IMR-90 (cell line): Measurements from ENCODE around the gene CD70. TPM values are rescaled to one million over a fixed set of nuclear protein-coding genes. Genes with fewer than 3 reads are reported as not detected.
"Not testable (repeated sequence)": the region's sequence is repeated elsewhere in the genome, so short reads cannot be mapped to it uniquely, and the experiment has no call there.

Experiments used
- ATAC-seq: fragments of 200-7000 bp; cut with Tn5 transposase; 2 replicates; pipeline ENCODE4 v1.9.1; 2020; ENCODE audit warnings: low read depth, mild to moderate bottlenecking, moderate library complexity
- BruUV-seq: library from RNA; stranded (reverse); fragments of 400-500 nt; replicated peaks from 2 replicates; lab custom pipeline; 2021; lab: Mats Ljungman, UMichigan
- CTCF ChIA-PET: fragments of 300-600 bp; formaldehyde crosslinking; extraction: SDS; loops from one replicate; lab custom pipeline; 2021; ENCODE audit warnings: antibody characterized with exemption; lab: Yijun Ruan, JAX
- POLR2A ChIA-PET: fragments of 300-600 bp; sonication (Branson Sonifier 250); formaldehyde crosslinking; loops from one replicate; lab custom pipeline; 2022; ENCODE audit warnings: antibody characterized with exemption; ENCODE audit not compliant: unreplicated experiment; lab: Charles Lee
- DNase-seq: peaks from one replicate; pipeline ENCODE4 v3.0.0; 2013
- H2AFZ ChIP-seq: replicated peaks from 2 replicates; pipeline ENCODE3; 2013; ENCODE audit warnings: low read length, mild to moderate bottlenecking; ENCODE audit not compliant: poor library complexity
- H2AK5ac ChIP-seq: 2 replicates; pipeline ENCODE4 v1.6.1; 2013; ENCODE audit warnings: low read depth, low read length, inconsistent platforms
- H2AK9ac ChIP-seq: replicated peaks from 2 replicates; pipeline ENCODE3; 2013; ENCODE audit warnings: mild to moderate bottlenecking, low read depth, low read length, moderate library complexity; ENCODE audit not compliant: poor library complexity
- H2BK120ac ChIP-seq: 2 replicates; pipeline ENCODE4 v1.6.1; 2013; ENCODE audit warnings: low read depth, low read length, inconsistent platforms
- H2BK15ac ChIP-seq: 3 replicates; pipeline ENCODE4 v1.6.1; 2013; ENCODE audit warnings: low read depth, low read length, inconsistent platforms
- H2BK20ac ChIP-seq: 2 replicates; pipeline ENCODE4 v1.6.1; 2013; ENCODE audit warnings: low read depth, mild to moderate bottlenecking, inconsistent platforms, low read length, moderate library complexity
- H2BK5ac ChIP-seq: 2 replicates; pipeline ENCODE4 v1.6.1; 2013; ENCODE audit warnings: mild to moderate bottlenecking, low read depth, low read length, inconsistent platforms; ENCODE audit not compliant: poor library complexity, severe bottlenecking
- H3K14ac ChIP-seq: replicated peaks from 2 replicates; pipeline ENCODE4 v1.6.1; 2013; ENCODE audit warnings: low read depth, low read length, inconsistent platforms
- H3K18ac ChIP-seq: 2 replicates; pipeline ENCODE4 v1.6.1; 2013; ENCODE audit warnings: low read depth, low read length, control low read depth
- H3K23ac ChIP-seq: 2 replicates; pipeline ENCODE4 v1.6.1; 2013; ENCODE audit warnings: low read depth, low read length, inconsistent platforms
- H3K27ac ChIP-seq: 2 replicates; pipeline ENCODE4 v1.5.1; 2013; ENCODE audit warnings: mild to moderate bottlenecking, control low read depth, low read length; ENCODE audit not compliant: insufficient read depth
- H3K27me3 ChIP-seq: 2 replicates; pipeline ENCODE4 v1.6.1; 2013; ENCODE audit warnings: low read length; ENCODE audit not compliant: control insufficient read depth, insufficient read depth
- H3K36me3 ChIP-seq: 2 replicates; pipeline ENCODE4 v1.6.1; 2013; ENCODE audit warnings: low read length, mixed read lengths; ENCODE audit not compliant: control insufficient read depth, insufficient read depth
- H3K4ac ChIP-seq: 2 replicates; pipeline ENCODE4 v1.6.1; 2013; ENCODE audit warnings: low read depth, low read length, inconsistent platforms
- H3K4me1 ChIP-seq: 2 replicates; pipeline ENCODE4 v1.6.1; 2013; ENCODE audit warnings: low read length, mixed read lengths; ENCODE audit not compliant: control insufficient read depth, insufficient read depth
- H3K4me2 ChIP-seq: 2 replicates; pipeline ENCODE4 v1.6.1; 2013; ENCODE audit warnings: low read depth, mild to moderate bottlenecking, control low read depth, low read length, moderate library complexity
- H3K4me3 ChIP-seq: 2 replicates; pipeline ENCODE4 v1.5.1; 2013; ENCODE audit warnings: low read depth, mild to moderate bottlenecking, control low read depth, low read length, moderate library complexity; ENCODE audit not compliant: insufficient read depth
- H3K56ac ChIP-seq: 2 replicates; pipeline ENCODE4 v1.6.1; 2013; ENCODE audit warnings: low read length, inconsistent platforms; ENCODE audit not compliant: insufficient read depth; ENCODE audit errors: extremely low read depth
- H3K79me1 ChIP-seq, 2 experiments: 2 replicates each; pipeline ENCODE4 v1.6.1; 2013; ENCODE audit warnings: low read length in 2 of 2, inconsistent platforms in 1 of 2, low read depth in 1 of 2
- H3K9ac ChIP-seq: 2 replicates; pipeline ENCODE4 v1.6.1; 2013; ENCODE audit warnings: low read depth, low read length, control low read depth
- H3K9me1 ChIP-seq: 2 replicates; pipeline ENCODE4 v1.6.1; 2013; ENCODE audit warnings: low read length, inconsistent platforms; ENCODE audit not compliant: insufficient read depth
- H3K9me3 ChIP-seq: 2 replicates; pipeline ENCODE4 v1.6.1; 2013; ENCODE audit warnings: low read length; ENCODE audit not compliant: control insufficient read depth, insufficient read depth
- H4K20me1 ChIP-seq: 2 replicates; pipeline ENCODE4 v1.6.1; 2013; ENCODE audit warnings: low read length, inconsistent platforms; ENCODE audit not compliant: insufficient read depth
- H4K5ac ChIP-seq: 2 replicates; pipeline ENCODE4 v1.6.1; 2013; ENCODE audit warnings: mild to moderate bottlenecking, low read depth, low read length, control low read depth
- H4K8ac ChIP-seq, 2 experiments: 2 replicates each; pipeline ENCODE4 v1.6.1; 2013; ENCODE audit warnings: low read depth in 2 of 2, low read length in 2 of 2, control low read depth in 1 of 2, inconsistent platforms in 1 of 2
- H4K91ac ChIP-seq: 2 replicates; pipeline ENCODE4 v1.6.1; 2013; ENCODE audit warnings: low read depth, low read length, inconsistent platforms; ENCODE audit not compliant: insufficient read depth
- WGBS, 2 experiments: methylation state at CpG; one replicate each; pipeline versions ENCODE4 v1.1.5 to v1.1.7; 2013; ENCODE audit warnings: missing lambda C conversion rate in 2 of 2; ENCODE audit not compliant: insufficient read length in 1 of 2; ENCODE audit errors: extremely low coverage in 2 of 2; 5-methylcytosine and 5-hydroxymethylcytosine counted together
- dilution Hi-C: fragments of 300-500 bp; cut with HindIII; formaldehyde crosslinking; loops from one replicate; pipeline ENCODE4 v1.14.3; 2018; ENCODE audit warnings: low sequenced_read_pairs; ENCODE audit not compliant: unreplicated experiment
- in situ Hi-C: fragments of 300-500 bp; cut with MboI; formaldehyde crosslinking; loops from 3 replicates; pipeline ENCODE4 v1.14.3; 2019; ENCODE audit warnings: low sequenced_read_pairs, inconsistent platforms, mixed read lengths
- intact Hi-C: fragments of 100-400 bp; cut with micrococcal nuclease; formaldehyde crosslinking; loops from 2 replicates; pipeline ENCODE4 v1.10.0; 2022
- polyA plus RNA-seq, 3 experiments: library from polyadenylated mRNA; depleted of rRNA; stranded (reverse); fragments of >200 nt; gene quantifications; 2 replicates each; pipeline ENCODE4 v1.2.3, GENCODE V29; 2012; ENCODE audit warnings: low replicate concordance in 1 of 3
- total RNA-seq: library from RNA; depleted of rRNA; stranded (reverse); fragments of >200 nt; gene quantifications from 2 replicates; pipeline ENCODE4 v1.2.3, GENCODE V29; 2012

CD70 gene
- total and polyA plus RNA-seq, 2 of the 4 experiments (the other 2 are of a cell fraction): not detected

GRCh38 chr19:6601537-6602052 is 10.6 kb upstream of the CD70 start:
- H4K5ac ChIP-seq, H3K9me1 ChIP-seq, POLR2A ChIA-PET, dilution Hi-C loops, H4K91ac ChIP-seq, H3K14ac ChIP-seq, BruUV-seq, H4K8ac ChIP-seq, intact Hi-C loops, H3K4me2 ChIP-seq, H3K23ac ChIP-seq, H2AK9ac ChIP-seq, H3K9me3 ChIP-seq, in situ Hi-C loops, H3K27me3 ChIP-seq, H2BK20ac ChIP-seq, ATAC-seq, H3K9ac ChIP-seq, H3K27ac ChIP-seq, H3K18ac ChIP-seq, H3K4ac ChIP-seq, H3K56ac ChIP-seq, H2AFZ ChIP-seq, H2BK5ac ChIP-seq, H3K4me3 ChIP-seq, CTCF ChIA-PET, DNase-seq, H3K79me1 ChIP-seq, H4K20me1 ChIP-seq, H2BK120ac ChIP-seq, H3K4me1 ChIP-seq, H2BK15ac ChIP-seq, H2AK5ac ChIP-seq, H3K36me3 ChIP-seq: not testable (repeated sequence)
- no CpG with 5 or more reads among the region's 15 CpGs for WGBS, 2 experiments

DNA sequence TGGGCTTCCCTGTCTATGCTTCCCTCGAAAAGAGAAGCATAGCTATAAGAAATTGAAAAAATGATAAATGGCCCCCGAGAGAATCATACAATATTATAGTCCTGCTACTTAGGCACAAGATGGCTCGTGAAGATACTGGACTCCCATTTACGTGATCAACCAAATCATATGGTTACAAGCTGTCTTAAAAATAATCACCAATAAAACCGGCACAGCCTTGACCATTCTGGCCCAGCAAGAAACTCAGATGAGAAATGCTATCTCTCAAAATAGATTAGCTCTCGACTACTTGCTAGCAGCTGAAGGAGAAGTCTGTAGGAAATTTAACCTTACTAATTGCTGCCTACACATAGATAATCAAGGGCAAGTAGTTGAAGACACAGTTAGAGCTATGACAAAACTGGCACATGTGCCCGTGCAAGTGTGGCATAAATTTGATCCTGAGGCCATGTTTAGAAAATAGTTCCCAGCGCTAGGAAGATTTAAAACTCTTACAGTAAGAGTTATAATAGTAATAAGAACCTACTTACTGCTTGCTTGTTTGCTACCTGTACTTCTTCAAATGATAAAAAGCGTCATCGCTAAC is 10.1 kb upstream of the CD70 start:
- H3K4me1 ChIP-seq, H2BK15ac ChIP-seq, H2AK9ac ChIP-seq, in situ Hi-C loops, H3K18ac ChIP-seq, H3K14ac ChIP-seq, H4K91ac ChIP-seq, H2AK5ac ChIP-seq, H3K27me3 ChIP-seq, intact Hi-C loops, H3K4me2 ChIP-seq, dilution Hi-C loops, POLR2A ChIA-PET, DNase-seq, H3K79me1 ChIP-seq, CTCF ChIA-PET, H2AFZ ChIP-seq, H3K56ac ChIP-seq, H4K5ac ChIP-seq, H3K4ac ChIP-seq, BruUV-seq, ATAC-seq, H3K27ac ChIP-seq, H3K4me3 ChIP-seq, H3K23ac ChIP-seq, H3K9ac ChIP-seq, H2BK120ac ChIP-seq, H2BK5ac ChIP-seq, H3K9me1 ChIP-seq, H4K8ac ChIP-seq, H4K20me1 ChIP-seq, H3K9me3 ChIP-seq, H2BK20ac ChIP-seq, H3K36me3 ChIP-seq: not testable (repeated sequence)
- WGBS, 2 experiments: no CpG with 5 or more reads among the region's 10 CpGs
